ENCODE results near the gene SNRNP200.
A peak's percentile ranks its signal among the peaks of the same experiment; 100 is the strongest.

Gene SNRNP200

DNA sequence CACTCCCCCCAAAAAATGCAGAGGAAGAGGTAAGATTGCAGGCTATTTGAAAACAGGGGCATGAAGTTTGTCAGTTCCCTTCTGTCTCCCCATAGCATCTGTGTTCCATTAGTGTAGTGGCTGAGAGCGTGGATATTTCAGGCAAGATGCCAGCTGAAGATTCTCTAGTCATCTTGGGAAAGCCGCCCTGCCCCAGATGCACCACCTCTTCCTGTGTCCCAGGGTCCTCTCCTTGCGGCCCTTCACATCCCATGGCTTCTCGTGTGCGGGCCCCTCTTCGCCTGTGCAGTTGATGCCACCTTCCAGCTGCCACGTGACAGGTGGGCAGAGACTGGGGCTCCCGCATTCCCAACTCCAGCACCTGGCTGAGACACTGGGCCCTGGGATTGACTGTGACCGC lies 55.7 kb downstream of the SNRNP200 start:
- no peak for DNase-seq

DNA sequence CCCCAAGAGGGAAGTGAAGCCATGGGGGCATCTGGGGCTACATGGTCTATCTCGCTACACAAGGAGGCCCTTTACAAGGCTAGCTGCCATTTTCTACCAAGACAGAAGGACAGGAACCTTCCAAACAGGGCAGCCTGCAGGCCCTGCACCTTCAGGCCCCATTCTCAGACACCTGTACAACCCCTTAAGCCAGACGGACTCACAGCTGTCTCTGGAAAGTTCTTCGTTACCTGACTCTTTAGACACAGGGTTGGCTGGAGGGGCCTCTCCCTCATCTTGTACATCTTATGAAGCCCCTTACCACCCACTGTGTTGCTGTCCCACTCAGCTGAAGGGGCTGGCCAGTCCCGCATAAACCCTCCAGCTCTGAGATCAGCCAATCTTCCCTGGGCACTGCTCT lies 56.7 kb downstream of the SNRNP200 start:
- no peak for DNase-seq

DNA sequence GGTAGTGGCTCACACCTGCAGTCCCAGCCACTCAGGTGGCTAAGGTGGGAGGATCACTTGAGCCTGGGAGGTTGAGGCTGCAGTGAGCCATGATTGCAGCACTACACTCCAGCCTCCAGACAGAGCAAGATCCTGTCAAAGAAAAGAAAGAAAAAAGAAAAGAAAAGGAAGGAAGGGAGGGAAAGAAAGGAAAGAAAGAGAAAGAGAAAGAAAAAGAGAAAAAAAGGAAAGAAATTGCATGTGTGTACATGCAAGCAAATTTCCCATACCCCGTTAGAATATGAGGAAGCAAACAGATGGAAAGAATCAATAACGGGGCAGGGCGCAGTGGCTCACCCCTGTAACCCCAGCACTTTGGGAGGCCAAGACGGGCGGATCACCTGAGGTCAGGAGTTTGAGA lies 57.5 kb downstream of the SNRNP200 start:
- DNase-seq: no peak

DNA sequence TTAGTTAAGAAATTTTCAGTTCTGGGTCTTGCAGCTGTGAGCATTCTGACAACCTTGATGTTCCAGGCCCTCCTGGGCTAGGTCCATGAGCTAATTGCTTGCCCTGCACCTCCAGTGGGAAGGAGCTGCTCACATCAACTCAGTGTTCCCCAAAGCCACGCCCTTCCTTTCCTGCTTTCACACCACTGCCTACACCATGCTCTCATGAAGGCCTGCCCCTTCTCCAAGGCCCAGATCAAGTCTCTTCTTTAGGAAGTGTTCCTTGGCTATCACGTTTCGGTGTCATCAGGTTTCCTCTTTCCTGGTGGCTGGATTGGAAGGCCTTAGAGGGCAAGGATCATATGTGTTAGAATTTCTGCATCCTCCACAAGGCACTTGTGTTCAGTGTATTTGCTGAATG lies 58.3 kb downstream of the SNRNP200 start:
- DNase-seq: no peak

DNA sequence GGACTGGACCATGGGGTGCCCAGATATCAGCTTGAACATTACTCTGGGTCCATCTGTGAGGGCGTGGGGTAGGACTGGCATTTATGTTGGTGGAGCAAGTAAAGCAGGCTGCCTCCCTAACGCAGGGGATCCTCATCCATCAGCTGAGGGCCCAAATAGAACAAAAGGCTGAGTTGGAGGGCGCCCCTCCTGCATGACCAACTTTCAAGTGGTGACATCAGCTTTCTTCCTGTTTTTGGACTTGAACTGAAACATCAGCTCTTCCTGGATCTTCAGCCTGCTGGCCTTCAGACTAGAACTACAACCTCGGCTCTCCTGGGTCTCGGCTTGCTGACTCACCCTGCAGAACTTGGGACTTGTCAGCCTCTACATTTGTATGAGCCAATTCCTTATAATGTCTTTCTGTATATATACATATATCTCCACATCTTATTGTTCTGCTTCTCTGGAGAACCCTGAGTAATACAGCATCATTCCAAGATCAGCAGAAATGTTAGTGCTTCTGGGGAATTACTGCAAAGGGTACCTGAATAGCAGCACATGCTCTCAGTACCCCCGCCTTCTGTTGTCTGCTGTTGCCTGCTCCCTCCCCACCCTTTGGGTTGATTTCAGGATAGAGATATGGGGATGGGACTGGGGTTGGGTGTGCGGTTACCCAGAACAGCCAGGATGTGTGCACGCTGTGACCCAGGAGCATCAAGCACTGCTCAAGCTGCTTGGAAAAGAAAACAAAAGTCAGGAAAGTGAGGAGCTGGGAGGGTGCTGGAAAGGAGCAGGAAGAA lies 59.5 kb downstream of the SNRNP200 start:
- DNase-seq: peak in 1 of 2 donors; percentile 69

DNA sequence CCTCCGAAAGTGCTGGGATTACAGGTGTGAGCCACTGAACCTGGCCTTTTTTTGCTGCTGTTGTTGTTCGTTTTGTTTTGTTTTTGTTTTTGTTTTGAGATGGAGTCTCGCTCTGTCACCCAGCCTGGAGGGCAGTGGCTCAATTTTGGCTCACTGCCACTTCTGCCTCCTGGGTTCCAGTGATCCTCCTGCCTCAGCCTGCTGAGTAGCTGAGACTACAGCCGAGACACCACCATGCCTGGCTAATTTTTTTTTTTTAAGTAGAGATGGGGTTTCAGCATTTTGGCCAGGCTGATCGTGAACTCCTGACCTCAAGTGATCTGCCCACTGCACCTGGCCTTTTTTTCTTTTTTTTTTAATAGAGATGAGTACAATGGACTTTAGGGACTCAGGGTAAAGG lies 61.5 kb downstream of the SNRNP200 start:
- DNase-seq: no peak

DNA sequence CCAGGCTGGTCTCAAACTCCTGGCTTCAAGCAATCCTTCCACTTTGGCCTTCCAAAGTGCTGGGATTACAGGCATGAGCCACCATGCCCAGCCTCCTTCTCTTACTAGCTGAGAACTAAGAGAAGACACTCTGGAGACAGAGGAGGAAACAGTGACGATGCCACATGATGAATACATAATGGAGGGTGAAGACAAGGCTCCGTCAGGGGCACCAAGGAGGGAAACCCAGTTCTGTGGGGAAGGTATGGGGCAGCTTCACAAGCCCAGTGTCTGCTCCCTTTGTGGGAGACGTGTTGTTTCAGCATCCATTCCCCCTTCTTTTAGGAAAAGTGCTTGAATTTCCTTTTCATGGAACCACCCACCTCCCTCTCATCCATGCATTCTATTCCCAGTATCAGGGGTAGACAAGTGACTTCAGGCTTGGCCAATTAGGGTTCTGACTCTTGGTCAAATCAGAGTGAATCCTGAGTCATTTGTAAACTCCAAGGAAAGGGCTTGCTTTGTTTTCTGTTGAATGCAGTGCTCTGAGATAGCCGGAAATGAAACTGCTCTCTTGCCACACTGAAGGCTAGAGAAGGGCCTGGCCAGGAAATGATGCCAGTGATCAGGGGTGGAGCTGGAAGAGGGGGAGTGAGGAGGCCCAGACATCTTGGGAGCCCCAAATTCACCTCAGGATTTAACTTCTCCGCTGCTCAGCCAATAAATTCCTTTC lies 63.3 kb downstream of the SNRNP200 start:
- peak; percentile 76 for DNase-seq

DNA sequence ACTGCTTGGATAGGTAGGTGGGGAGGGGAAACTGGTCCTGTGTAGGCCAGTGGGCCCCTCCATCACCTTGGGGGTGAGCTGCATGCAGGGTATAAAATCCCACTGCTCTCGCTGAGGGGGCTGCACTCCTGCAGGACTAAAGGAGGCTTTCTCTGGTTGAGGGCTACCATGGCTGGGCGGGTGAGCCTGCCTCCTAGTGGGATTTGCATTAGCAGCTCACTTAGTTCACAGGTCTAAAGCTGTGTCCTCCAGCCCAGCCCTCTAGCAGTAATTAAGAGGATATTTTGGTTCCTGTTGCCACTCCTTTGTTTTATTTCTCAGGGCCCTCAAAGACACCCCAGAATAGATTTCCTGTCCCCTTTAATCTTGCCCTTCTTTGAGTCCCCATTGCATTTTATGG lies 64.1 kb downstream of the SNRNP200 start:
- no peak for DNase-seq

DNA sequence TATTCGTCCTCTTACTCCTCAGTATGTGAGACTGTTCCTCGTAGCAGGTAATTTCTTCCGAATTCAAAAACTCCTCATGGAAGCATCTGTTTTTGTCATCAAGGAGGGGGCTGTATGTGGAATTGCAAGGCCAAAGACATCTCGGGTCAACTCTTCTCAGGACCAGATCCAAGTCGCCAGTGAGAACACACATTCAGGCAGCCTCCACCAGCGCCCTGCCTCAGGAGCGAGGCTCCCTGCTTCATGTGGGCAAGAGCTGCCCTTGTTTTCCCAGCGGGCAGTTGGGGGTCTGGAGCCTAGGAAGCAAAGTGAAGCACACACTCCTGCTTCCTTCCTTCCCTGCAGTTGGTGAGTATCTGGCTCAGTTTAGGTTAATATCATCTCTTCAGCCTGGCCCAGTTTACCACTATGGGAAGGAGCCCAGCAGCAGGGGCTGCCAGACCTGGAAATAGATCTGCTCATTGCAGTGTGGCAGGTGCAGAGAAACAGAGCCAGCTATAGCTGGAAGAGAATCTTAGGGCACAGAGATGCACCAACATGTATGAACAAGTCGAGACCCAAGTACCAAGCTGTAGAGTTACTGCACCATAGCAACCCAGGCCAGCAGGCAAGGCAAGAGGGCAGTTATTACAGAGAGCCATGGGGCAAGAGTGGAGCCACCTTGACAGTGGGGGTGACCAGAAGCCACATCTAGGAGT lies 64.9 kb downstream of the SNRNP200 start:
- no peak for DNase-seq

DNA sequence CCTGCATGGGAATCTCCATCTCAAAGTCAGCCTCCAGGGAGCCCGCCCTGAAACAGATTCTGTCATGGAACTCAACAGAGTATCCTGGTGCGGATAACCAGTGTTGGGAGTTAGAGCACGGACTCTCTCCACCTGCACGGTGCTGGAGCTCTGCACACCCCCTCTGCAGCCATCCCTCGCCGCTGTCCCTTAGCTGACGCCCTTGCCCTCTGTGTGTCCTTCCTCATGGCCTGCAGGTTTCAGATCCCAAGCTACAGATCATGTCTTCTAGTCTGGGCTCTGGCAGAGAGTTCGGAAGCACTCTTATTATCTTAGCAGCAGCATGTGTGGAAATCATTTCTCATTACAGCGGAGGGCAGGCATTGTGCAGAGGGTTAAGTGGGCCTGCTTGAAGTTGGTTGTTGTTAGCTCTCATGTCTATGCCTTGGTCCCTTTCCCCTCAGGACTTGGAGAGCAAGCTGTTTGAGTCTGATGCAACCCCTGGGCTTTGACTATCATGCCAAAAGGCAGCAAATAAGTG lies 65.5 kb downstream of the SNRNP200 start:
- no peak for DNase-seq

DNA sequence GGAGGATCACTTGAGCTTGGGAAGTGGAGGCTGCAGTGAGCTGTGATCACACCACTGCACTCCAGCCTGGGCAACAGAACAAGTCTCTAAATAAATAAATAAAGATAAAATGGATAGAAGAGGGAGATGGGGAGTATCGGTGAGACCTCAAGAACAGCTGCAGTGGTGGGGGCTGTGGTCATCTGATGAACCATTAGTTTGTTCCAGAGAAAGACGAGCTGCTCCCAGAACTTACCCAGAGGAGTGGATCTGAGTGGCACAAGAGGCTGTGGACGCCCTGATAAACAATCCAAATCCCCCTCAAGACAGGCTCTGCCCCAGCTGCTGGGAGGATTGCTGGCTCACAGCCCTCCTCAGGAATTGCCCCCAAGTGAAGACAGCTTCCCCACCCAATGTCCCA lies 66.3 kb downstream of the SNRNP200 start:
- no peak for DNase-seq

DNA sequence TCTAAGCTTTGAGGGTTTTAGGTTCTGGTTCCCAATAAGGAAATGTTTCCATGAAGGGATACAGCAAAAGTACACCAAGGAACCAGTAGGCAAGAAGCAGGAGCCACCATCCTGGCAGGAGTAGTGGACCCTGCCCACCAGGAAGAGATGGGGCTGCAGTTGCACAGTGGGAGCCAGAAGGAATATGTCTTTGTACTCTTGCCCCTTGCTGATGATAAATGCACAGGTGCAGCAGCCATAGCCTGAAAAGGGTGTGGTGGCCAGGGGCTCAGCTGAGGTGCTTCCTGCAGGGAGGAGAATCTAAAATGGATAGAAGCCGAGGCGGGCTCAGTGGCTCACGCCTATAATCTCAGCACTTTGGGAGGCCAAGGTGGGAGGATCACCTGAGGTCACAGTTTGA lies 67.1 kb downstream of the SNRNP200 start:
- DNase-seq: no peak

DNA sequence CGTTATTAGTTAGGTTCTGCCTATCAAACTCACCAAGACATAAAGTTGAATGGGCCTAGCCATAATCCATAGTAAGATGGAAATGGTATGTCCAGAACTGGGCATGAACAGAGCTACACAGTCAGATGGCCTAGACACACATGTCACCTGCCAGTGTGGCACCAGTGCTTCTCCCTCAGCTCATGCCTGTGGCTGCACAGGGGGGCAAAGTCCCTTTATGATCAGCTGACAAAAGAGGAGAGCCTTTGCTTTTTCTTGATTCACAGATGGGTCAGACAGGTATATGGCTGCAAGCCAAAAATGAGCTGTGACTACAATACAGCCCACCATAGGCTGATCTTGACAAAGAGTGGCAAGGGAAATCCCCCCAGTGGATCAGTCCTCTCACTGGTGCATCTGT lies 68.5 kb downstream of the SNRNP200 start:
- no peak for DNase-seq

DNA sequence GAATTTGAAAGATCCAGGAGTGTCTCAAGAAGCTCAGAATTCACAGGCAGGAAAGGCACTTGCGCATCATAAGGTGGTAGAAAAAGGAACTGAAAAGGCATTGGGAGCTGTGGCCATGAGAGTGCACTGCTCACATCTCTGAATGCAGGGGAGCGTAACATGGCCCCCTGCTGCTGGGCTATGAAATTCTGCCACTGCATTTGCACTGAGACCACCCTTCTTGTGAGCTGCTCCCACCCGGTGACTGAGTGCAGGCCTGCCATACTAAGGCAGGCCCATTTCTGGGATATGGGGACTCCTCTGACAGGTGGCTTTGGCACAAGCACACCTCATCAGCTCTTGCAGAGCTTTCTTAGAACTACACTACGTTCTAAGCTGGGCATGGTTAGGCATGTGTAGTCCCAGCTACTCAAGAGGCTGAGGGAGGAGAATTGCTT lies 71.4 kb downstream of the SNRNP200 start:
- peak in 1 of 2 donors; percentile 13 for DNase-seq

DNA sequence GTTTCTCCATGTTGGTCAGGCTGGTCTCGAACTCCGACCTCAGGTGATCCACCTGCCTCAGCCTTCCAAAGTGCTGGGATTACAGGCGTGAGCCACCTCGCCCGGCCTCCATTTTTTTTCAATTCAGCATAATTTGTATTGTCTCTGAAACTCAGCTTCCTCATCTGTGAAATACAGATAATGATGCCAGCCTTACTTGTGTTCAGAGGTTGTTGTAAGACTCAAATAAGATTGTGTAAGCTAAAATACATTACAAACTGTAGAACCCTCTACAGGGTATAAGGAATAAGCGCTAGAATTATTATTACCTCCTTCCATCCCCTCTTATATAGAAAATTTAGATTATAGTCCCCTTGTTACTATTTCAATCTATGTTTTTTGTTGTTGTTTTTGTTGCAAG lies 71.9 kb downstream of the SNRNP200 start:
- no peak for DNase-seq

DNA sequence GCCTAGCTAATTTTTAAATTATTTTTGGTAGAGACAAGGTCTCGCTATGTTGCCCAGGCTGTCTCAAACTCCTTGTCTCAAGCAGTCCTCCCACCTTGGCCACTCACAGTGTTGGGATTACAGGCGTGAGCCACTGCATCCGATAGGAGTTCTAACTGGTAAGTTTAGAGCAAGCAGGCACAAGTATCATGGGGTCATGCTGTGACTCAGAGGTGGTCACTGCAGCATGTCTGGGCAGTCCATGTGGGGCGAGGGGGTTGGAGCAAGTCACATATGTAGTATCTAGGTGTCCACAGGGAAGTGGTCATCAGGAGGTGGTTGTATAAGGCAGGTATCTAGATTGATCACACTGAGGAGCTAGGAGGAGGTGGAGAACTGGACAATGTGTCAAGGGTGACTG lies 74.0 kb downstream of the SNRNP200 start:
- DNase-seq: no peak

DNA sequence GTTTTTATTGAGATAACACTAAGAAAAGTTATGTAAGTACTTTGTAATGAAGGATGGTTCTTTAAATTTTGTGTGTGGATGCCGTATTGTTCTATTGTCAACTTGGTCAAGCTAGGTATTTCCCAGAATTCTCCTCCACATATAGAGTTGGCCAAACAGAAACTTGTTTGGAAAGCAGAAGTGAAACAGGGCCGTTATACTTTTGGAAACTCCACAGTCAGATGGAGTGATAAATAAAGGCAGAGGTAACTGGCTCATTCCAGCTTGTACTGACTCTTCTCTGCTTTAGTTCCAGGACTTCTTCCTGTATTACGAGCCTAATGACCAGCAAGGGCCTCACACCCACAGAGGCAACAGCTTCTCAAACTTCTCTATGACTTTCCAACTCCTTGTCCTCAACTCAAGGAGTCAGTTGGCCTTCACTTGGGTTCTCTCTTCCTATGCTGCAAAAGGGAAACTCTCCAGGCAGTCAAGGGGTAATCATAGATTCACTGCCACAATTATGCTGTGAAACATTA lies 80.3 kb downstream of the SNRNP200 start:
- DNase-seq: peak; percentile 21 to 33
